ENCODE measurements around the gene PDP2. TPM values are rescaled to one million over a fixed set of nuclear protein-coding genes. Genes with fewer than 3 reads are reported as not detected.

PDP2 gene
- total RNA-seq, 2 donors from 2014 or later = 4.4 to 6.9 TPM

DNA sequence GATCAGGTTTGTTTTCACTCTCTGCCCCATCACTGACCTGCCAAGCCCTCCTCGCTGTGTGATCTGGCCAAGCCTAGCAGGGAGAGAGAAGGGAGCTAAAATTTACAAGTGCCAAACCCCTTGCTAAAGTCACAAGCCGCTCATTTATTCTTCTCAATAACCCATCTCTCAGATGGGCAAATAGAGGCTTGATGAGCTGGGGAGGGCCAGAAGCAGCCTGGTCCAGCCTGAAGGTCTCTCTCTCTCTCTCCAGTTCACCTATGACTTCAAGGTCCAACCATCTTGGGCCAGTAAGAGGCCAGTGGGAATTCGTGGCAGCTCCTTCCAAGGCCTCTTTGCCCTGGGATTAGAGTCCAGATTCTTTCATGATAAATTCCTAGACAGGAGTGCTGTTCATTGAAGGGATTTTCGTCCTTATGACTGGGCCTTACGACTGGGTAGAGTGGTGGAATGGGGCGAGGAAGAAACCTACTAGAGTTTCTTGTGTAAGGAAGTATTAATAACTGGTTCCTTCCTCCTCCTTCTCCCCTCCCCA, 32.7 kb upstream of the PDP2 start:
- H3K27me3 ChIP-seq = peaks cover 0 to 15% of the 10 kb centered on the region in 2 donors
- ATAC-seq (no peak), DNase-seq (no peak)
- no peak overlapping the region for H3K4me3 ChIP-seq
- TF ChIP-seq, protein P1, sequence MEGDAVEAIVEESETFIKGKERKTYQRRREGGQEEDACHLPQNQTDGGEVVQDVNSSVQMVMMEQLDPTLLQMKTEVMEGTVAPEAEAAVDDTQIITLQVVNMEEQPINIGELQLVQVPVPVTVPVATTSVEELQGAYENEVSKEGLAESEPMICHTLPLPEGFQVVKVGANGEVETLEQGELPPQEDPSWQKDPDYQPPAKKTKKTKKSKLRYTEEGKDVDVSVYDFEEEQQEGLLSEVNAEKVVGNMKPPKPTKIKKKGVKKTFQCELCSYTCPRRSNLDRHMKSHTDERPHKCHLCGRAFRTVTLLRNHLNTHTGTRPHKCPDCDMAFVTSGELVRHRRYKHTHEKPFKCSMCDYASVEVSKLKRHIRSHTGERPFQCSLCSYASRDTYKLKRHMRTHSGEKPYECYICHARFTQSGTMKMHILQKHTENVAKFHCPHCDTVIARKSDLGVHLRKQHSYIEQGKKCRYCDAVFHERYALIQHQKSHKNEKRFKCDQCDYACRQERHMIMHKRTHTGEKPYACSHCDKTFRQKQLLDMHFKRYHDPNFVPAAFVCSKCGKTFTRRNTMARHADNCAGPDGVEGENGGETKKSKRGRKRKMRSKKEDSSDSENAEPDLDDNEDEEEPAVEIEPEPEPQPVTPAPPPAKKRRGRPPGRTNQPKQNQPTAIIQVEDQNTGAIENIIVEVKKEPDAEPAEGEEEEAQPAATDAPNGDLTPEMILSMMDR (IDR thresholded peaks at IDR 0.05) = no peak
- TF ChIP-seq POLR2A (IDR thresholded peaks at IDR 0.05) = no peak
- no peaks in the 10 kb centered on the region for H3K9me3 ChIP-seq
- intact Hi-C loops (cut with DNase I) = no loop called here
- H3K27ac ChIP-seq = no peak overlapping the region
- H3K4me1 ChIP-seq = peaks cover 15% of the 10 kb centered on the region
- WGBS, 2 donors = 72 to 80% methylated on average over 6 of the region's 6 CpGs
- H3K36me3 ChIP-seq (replicated peaks in 1 of 2; ENCODE audit: insufficient read depth in 1 of 2, low read depth in 2 of 2) = no peaks in the 10 kb centered on the region

DNA sequence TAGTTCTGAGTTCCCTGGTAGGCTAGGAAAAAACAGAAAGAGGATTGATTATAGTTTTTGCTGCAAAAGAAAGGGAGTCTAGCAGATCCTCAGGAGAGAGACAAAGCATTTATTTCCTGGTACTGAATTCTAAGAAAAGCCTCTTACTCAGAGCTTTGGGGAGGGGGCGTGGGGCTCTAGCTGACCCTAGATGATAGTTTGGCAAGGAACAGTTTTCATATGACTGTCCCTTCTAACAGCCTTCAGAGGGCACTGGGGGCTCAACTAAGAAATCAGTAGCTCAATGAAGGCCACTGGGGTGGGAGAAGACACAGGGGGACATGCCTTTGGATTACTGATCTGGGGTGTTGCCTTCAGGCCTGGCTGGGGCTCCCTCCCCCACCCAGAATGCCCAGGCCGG, 32.1 kb upstream of the PDP2 start:
- no peaks in the 10 kb centered on the region for H3K36me3 ChIP-seq (replicated peaks in 1 of 2; ENCODE audit: insufficient read depth in 1 of 2, low read depth in 2 of 2)
- ATAC-seq (no peak), DNase-seq (no peak)
- no peaks in the 10 kb centered on the region for H3K9me3 ChIP-seq
- no peak for TF ChIP-seq POLR2A (IDR thresholded peaks at IDR 0.05)
- TF ChIP-seq, protein P1 (IDR thresholded peaks at IDR 0.05) = no peak
- H3K4me3 ChIP-seq = no peak overlapping the region
- intact Hi-C loops (cut with DNase I) = no loop called here
- H3K27ac ChIP-seq = no peak overlapping the region
- 80 to 83% methylated on average over 2 of the region's 2 CpGs for WGBS, 2 donors
- H3K27me3 ChIP-seq = peaks cover 0 to 15% of the 10 kb centered on the region in 2 donors
- H3K4me1 ChIP-seq = peaks cover 15% of the 10 kb centered on the region

DNA sequence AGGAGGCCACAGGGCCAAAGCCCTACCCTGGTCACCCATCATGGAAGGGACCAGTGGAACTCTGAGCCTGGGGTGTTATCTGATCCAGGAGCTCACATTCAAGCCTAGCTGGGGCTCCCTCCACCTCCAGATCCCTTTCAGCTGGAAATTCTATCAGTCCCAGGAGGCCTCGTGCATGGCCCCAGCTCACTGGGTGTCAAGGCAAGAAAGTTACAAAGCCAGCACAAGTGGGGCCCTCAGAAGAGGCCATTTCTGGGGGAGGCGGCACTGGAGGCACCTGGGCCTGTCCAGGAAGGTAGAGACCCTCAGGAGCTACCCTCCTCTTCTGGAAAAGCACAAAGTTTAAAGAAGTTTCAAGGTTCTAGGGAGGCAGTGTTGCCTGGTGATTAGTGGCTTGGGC, 31.3 kb upstream of the PDP2 start:
- no peaks in the 10 kb centered on the region for H3K36me3 ChIP-seq (replicated peaks in 1 of 2; ENCODE audit: insufficient read depth in 1 of 2, low read depth in 2 of 2)
- 95 to 96% methylated on average over 2 of the region's 2 CpGs for WGBS, 2 donors
- no peak for ATAC-seq

DNA sequence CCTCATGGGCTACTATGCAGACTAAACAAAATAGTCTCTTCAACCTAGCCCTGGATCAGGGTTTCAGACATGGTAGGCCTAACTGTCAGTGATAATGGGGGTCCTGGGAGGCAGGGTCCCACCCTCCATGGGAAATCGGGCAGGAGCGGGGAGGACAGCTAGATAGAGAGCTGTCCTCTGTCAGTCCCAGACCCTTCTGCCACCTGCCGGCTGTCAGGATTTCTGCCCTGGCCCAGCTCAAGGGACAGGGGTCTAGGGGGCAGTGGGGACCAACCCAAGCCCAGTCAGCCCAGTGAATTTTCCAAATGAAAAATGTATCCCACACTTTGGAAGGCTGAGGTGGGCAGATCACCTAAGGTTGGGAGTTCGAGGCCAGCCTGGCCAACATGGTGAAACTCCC, 30.8 kb upstream of the PDP2 start:
- no peak overlapping the region for H3K4me3 ChIP-seq
- TF ChIP-seq, protein P1 (IDR thresholded peaks at IDR 0.05) = no peak
- no peak for TF ChIP-seq POLR2A (IDR thresholded peaks at IDR 0.05)
- no peak overlapping the region for H3K27ac ChIP-seq
- H3K27me3 ChIP-seq = peaks cover 0 to 11% of the 10 kb centered on the region in 2 donors
- no peak for ATAC-seq
- WGBS, 2 donors = 79% methylated on average over 4 of the region's 4 CpGs; no CpG with 5 or more reads in 1 of the 2 donors
- DNase-seq = no peak
- no peaks in the 10 kb centered on the region for H3K9me3 ChIP-seq
- H3K36me3 ChIP-seq (replicated peaks in 1 of 2; ENCODE audit: insufficient read depth in 1 of 2, low read depth in 2 of 2) = no peaks in the 10 kb centered on the region
- intact Hi-C loops (cut with DNase I) = no loop called here
- H3K4me1 ChIP-seq = peaks cover 8% of the 10 kb centered on the region

More for the DNA sequence above, 31.3 kb upstream of the PDP2 start:
- H3K27me3 ChIP-seq = peaks cover 0 to 15% of the 10 kb centered on the region in 2 donors
- H3K9me3 ChIP-seq = no peaks in the 10 kb centered on the region
- intact Hi-C loops (cut with DNase I) = no loop called here
- no peak overlapping the region for H3K27ac ChIP-seq
- H3K4me3 ChIP-seq = no peak overlapping the region
- DNase-seq = no peak
- TF ChIP-seq, protein P1 (IDR thresholded peaks at IDR 0.05) = no peak
- no peak for TF ChIP-seq POLR2A (IDR thresholded peaks at IDR 0.05)
- peaks cover 13% of the 10 kb centered on the region for H3K4me1 ChIP-seq

All from body of pancreas (tissue), 4 donors.